HG02870 (cell line): ENCODE results near the gene CACNA1D.

Source experiments
- ATAC-seq: cut with Tn5 transposase; IDR thresholded peaks from one replicate; pipeline ENCODE4 v1.9.1; 2021; ENCODE audit warnings: mild to moderate bottlenecking, moderate library complexity; ENCODE audit not compliant: unreplicated experiment

Gene CACNA1D

DNA sequence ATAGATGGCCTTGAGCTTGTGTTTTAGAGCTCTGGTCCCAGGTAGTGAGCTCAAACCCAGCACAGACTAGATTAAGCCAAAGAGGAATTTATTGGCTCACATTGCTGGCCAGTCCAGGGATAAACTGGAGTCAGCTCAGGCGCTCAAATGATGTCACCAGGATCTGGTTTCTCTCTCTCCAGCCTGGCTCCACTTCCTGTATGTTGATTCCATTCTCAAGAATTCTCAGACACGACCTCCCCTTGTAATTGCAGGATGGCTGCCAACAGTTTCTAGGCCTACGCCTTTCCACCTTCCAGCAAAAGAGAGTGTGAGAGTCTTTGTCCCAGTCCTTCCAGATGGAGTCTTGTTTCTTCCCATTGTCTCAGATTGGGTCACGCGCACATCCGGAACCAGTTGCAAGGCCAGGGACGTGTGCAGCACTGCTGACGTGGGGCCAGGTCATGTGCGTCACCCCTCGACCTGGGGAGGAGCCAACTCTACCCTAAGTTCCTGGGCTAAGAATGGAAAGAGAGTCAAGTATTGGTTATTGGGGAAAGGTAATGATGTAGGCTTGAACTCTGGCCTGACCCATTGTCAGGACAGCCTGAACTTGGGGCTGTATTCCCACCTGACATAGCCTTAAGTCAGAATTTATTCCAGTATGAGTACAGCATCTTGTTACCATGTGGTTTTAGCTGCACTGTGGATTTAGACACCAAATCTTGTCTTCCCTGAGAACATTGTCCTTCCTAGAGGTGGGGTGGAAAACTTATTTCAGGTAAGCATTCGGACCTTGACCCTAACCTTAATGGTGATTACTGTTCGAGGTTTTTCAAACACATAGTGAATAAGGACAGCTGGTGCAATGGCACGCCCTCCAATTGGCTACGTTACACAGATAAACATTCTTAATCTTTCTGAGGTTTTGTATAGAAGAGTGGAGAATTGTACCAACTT, 31.6 kb downstream of the CACNA1D start:
- ATAC-seq, result no peak

DNA sequence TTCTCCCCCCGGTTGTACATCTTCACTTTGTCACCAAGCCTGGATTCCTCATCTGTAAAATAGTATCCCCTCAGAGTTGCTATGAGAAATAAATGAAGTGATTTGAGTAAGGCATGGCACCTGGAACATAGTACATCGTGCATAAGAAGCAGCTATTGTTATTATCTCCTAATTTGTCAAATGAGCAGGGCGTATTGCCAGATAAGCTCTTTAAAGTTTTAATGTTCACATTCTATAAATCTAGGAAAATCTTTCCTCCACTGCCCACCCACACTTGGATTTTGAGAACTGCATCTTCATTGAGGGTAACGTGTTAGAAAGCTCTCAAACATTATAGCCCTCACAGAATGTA, 32.3 kb downstream of the CACNA1D start:
- ATAC-seq, result no peak

GRCh38 chr3:53530205-53530604, 35.8 kb downstream of the CACNA1D start:
- no peak for ATAC-seq

DNA sequence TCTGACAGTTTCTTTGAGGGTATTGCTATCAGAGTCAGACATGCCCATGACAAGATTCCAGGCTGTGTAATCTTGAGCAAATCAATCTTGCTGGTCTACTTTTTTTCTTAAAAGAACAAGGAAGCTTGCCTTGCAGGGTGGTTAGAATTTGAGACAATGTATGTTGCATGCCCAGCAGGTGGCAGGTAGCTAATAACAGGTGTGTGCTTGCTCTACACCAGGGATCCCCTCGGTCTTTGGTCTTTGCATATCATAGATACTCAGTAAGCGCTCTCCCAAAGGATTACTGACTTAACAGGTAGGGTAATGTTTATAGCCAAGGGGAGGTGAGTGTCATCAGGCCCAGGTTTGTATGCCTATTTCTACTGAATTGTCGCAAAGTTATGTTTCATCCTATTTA, 37.3 kb downstream of the CACNA1D start:
- ATAC-seq, result no peak

GRCh38 chr3:53533472-53533871, 39.1 kb downstream of the CACNA1D start:
- ATAC-seq, result no peak

DNA sequence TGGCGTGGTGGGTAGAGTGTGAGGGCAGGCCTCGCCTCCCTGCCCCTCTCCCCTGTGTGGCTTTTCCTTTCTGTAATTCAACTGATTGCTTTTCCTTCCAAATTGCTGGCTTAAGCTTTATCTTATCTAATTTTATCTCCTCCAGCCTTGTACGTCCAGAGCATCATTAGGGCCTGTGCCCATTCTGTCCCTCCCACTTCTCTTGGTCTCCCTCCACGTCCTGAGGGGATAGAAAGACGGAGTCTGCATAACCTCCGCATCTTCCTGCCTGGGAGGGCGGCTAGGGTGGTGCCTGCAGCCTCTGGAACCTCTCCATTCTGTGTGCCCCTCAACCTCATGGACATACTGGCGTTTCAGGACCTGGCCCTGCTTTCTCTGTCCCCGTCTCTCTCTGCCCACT, 39.8 kb downstream of the CACNA1D start:
- no peak for ATAC-seq

DNA sequence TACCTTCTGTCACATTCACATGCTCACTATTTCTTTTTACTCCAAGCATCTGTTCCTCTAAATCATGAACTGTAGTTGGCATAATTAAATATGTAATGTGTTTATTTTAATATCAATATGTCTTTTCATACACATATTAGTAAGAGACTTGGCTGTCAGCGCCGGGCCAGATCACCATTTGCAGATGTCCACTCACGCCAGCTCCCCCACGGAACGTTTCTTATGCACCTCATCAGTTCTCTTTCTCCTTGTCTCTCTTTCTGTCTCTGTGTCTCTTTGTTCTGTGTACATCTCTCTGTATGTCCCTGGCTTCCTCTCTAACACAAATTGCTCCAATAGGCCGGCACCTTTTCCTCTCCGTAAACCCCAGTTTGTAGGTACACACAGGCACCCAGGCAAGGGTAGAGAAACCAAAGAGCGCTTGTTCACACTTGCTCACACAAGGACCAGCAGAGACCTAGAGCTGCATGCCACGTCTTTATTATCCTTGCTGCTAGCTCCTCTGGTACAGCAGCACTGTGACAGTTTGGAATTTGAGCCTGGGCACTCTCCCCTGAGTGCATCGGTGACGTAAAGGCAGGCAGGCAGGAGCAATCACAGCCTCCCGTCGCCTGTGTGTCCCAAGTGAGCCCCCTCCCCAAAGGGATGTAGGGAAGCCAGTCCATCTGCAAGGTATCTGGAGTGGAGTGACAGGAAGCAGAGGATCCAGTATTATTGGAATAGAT, 40.4 kb downstream of the CACNA1D start:
- no peak for ATAC-seq

GRCh38 chr3:53536282-53536681, 41.9 kb downstream of the CACNA1D start:
- ATAC-seq, result no peak

- ATAC-seq, result no peak
Observed at GRCh38 chr3:53544357-53544756, 49.9 kb downstream of the CACNA1D start.

DNA sequence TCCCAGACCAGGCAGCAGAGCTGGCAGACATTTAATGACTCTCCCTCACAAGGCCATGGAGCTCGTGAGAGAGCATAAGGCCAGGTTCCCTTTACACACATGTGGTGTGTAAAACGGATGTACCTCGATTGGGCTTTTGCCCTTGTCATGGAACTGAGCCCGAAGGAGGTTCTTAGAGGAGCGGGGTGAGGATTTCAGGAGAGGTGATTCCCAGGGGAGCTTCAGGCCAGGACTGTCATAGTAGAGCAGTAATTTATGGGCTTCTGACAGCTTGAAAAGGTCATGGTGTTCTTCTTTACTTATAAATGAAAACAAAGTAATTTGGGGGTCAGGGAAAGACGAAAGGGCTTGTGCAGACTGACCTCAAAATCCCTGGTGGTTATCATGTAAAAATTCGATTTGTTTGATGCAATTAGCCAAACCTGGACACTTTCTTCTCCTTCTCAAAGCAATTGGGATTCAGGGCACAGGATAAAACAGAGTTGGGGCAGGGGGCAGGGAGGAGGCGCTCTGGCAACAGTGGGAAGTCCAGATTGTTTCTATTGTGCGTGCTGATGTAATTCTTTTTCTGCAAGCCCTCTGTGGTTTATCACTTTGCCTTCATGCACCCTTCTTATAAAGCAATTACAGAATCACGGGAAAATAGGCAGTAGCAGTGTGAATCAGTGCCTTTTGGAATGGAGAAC, 51.0 kb downstream of the CACNA1D start:
- no peak for ATAC-seq

DNA sequence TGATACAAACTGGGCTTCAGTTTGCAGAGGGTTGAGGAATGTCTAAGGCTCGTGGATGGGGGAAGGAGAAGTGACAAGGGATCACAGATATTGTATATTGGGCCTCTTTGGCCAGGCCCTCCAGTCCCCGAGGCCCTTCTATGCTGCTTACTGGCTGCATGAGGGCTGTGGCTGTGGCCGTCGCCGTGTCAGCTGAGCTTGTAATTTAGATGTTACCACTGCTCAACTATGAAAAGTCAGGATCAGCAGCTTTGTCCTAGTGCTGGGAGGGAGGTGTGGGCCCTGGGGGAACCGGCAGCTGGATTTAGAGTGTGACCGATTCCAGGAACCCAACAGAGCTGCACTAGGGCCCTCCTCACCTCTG, 51.6 kb downstream of the CACNA1D start:
- no peak for ATAC-seq

DNA sequence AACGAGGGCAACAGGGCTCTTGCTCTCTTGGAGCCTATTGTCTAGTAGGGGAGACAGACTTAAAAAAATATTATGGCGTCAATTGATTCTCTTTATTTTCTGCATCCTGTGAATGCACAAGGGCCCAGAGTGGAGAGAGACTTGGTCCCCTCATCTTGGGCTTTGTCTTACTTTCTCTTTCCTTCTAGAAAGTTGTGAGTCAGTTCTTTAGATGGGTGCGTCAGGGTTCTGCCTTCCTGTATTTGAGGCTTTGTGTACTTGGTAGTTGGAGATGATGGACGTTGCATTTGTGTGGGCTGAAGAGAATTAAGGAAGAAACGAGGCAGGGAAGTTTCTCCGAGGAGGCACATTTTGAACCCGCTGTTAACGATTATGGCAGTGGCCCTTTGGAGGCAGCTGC, 52.9 kb downstream of the CACNA1D start:
- ATAC-seq, result no peak

DNA sequence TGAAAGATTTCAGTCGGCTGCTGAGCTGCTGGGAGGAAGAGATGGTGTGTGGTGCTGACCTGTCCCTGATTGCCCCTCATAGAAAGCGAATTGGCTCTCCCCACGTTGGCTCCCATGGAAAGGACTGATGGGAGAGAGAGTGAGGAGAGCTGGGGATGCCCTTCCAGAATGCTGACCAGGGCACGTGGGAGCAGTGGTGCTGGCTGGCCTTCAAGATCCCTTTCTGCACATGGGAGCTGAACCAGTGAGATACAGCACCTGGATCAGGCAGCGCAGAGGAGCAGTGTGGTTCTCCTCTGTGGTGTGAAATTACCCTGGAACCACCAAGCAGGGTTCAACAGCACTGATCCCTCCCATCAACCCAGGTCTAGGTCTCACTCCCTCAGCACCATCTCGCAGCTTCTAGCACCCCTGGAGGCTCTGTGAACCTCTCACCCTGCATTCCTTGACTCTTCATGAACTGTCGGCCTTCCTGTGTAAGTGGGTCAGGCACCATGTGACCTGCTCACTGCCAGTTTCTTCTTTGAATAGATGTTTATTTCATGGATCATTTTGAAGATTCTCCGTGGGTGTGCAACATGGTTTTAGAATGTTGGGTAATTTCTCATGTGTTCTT, 55.7 kb downstream of the CACNA1D start:
- no peak for ATAC-seq

- no peak for ATAC-seq
Observed at GRCh38 chr3:53551324-53551723, 56.9 kb downstream of the CACNA1D start.

DNA sequence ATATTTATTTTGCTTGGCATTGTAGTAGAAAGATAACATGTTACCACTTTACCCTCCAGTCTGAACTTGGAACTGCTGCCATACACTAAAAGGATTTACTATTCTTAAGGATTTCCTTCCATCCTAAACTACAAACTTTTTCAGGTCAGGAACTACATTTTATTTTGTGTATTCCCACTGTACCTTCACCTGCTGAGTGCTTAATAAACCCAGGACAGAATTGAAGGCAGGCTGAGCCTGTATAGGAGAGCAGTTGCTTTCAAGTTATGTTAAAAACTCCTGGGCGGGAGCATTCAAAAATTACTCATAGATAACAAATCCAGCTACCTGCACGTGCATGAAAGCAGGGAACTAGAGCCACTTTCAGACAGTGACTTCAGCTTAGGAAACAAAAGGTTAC, 58.3 kb downstream of the CACNA1D start:
- ATAC-seq, result no peak

DNA sequence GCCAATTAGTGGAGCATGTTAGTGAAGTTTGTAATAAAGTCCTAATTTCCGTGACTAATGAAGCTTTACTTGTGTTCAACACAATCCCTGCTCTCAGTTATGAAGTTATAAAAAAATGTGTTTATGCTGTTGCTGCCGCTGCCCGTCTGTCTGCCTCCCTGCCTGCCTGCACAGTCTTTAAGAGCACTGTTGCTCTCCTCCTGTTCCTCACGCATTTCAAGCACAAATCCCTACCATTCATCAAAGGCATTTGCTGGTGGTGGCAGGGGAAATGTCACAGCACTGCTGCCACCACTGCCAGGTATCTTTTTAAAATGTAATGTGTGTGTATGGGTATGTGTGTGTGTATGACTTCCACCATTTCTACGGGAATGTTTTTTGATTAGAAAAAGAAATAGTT, 58.8 kb downstream of the CACNA1D start:
- ATAC-seq, result no peak

DNA sequence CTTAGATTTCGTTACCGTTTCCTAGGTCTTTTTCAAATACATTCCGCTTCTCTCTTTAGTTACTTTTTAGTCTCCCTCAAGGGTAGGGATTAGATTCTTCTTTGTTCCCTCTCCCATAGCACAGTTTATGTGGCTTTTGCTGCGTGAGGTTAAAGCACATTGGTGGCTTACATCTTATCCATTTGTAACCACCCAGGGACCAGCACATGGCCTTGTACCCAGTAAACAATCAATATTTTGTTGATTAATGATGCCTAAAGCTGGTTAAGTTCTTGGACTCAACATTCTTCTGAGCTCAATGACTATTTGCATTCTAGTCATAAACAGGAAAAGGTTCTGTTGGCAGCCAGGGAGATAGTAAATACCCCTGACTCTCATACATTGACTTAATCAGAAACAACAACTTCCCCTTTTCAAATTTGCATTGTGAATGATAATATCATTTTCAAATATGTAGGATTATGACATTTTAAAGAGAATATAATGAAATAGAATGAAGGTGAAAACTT, 60.2 kb downstream of the CACNA1D start:
- peak; percentile 88 for ATAC-seq

DNA sequence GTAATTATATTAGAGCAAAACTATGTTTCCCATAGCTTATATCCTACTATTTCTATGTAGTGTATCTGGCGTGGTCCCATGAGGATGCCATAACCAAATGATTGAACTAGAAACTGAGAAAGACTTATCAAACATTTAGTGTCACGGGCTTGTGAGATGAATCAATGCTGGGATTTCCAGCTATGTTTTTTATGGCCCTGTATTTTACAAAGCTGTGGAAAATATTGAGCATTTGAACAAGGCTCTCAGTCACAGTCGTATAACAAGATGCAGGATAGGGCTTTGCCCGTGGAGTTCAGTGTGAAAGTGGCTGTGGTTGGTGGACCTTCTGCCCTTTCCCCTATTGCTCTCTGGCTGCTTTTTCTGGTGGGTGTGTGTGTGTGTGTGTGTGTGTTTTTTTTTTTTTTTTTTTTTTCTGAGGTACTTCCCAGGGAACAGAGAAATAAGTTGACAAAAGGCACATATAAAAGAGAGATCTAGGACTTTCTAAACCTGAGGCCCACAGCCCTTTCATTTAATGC, 60.7 kb downstream of the CACNA1D start:
- ATAC-seq, result peak; percentile 59

GRCh38 chr3:53566461-53567145, 72.2 kb downstream of the CACNA1D start:
- no peak for ATAC-seq

GRCh38 chr3:53570081-53570480, 75.7 kb downstream of the CACNA1D start:
- no peak for ATAC-seq
